SK-N-MC (cell line): ENCODE results near the gene CYS1.

Experiments used
- EZH2 ChIP-seq: fragments of 200-600 bp; sonication (generic); IDR thresholded peaks from one replicate; pipeline ENCODE4 v1.6.1; 2017; ENCODE audit warnings: antibody characterized with exemption
- FOXP2 ChIP-seq: optimal IDR thresholded peaks from 2 replicates; pipeline ENCODE3; 2011; ENCODE audit warnings: mild to moderate bottlenecking, moderate library complexity; ENCODE audit not compliant: insufficient read depth; ENCODE audit errors: extremely low read length, control extremely low read depth
- POLR2AphosphoS5 ChIP-seq: IDR thresholded peaks from 2 replicates; pipeline ENCODE4 v1.6.1; 2012; ENCODE audit warnings: mild to moderate bottlenecking, low read depth, low read length, borderline replicate concordance

DNA sequence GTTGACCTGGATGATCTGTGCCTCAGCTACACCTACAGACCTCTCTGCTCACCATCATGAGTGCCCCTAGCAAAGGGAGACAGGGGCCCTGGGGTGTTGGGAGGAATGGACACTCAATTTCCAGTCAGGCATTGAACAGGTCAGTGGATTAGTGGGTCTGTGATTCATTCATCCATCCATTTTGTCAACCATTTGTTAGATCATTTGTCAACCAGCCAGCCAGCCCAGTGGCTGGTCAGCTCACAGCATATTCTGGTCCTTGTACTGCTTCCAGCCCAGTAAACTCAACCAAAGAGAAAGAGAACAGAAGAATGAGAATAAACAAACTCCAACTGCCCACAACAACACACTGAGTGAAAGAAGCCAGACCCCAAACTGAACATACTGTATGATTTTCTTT is 41.5 kb downstream of the CYS1 start:
- no peak for TF ChIP-seq FOXP2
- no peak for TF ChIP-seq EZH2
- no peak for TF ChIP-seq POLR2AphosphoS5
